DMS53 (cell line): ENCODE data around the gene MYO7A.
"Not testable (repeated sequence)": the region's sequence is repeated elsewhere in the genome, so short reads cannot be mapped to it uniquely, and the experiment has no call there.

Experiments used
- DNase-seq: peaks from one replicate; lab custom pipeline; 2025; lab: John Stamatoyannopoulos, UW

MYO7A gene

GRCh38 chr11:77093056-77093891 lies 34.8 kb upstream of the MYO7A start:
- DNase-seq = no peak

- DNase-seq = no peak
Observed at GRCh38 chr11:77093987-77094840, 33.8 kb upstream of the MYO7A start.

GRCh38 chr11:77094841-77095365 lies 33.1 kb upstream of the MYO7A start:
- no peak for DNase-seq

- DNase-seq = no peak
Observed at GRCh38 chr11:77095551-77096490, 32.2 kb upstream of the MYO7A start.

- no peak for DNase-seq
Observed at GRCh38 chr11:77096591-77097019, 31.4 kb upstream of the MYO7A start.

GRCh38 chr11:77097180-77097579 lies 30.9 kb upstream of the MYO7A start:
- not testable (repeated sequence) for DNase-seq

- DNase-seq = no peak
Observed at GRCh38 chr11:77100166-77101042, 27.6 kb upstream of the MYO7A start.

GRCh38 chr11:77101043-77101537 lies 27.0 kb upstream of the MYO7A start:
- DNase-seq = peak; percentile 78

GRCh38 chr11:77102246-77103210 lies 25.5 kb upstream of the MYO7A start, which contains the start of gene OMP:
OMP (plus strand) TSS chr11:77102840; CDS start chr11:77102840, 0 bp downstream.
- DNase-seq = no peak

- DNase-seq = no peak
Observed at GRCh38 chr11:77103319-77103718, 24.7 kb upstream of the MYO7A start.

GRCh38 chr11:77104727-77105126 lies 23.3 kb upstream of the MYO7A start:
- DNase-seq = no peak

GRCh38 chr11:77106321-77106720 lies 21.7 kb upstream of the MYO7A start:
- DNase-seq = no peak

- no peak for DNase-seq
Observed at GRCh38 chr11:77106759-77107158, 21.3 kb upstream of the MYO7A start.

GRCh38 chr11:77107950-77108349 lies 20.1 kb upstream of the MYO7A start:
- no peak for DNase-seq

- no peak for DNase-seq
Observed at GRCh38 chr11:77108436-77108835, 19.6 kb upstream of the MYO7A start.

- DNase-seq = no peak
Observed at GRCh38 chr11:77109236-77110019, 18.6 kb upstream of the MYO7A start.

- DNase-seq = no peak
Observed at GRCh38 chr11:77110836-77111235, 17.2 kb upstream of the MYO7A start.

GRCh38 chr11:77111277-77111676 lies 16.8 kb upstream of the MYO7A start:
- no peak for DNase-seq
